ENCODE measurements around the gene C2orf92.

GRCh38 chr2:97660775-97661389 is 8.6 kb upstream of the C2orf92 start:
- no peak for TF ChIP-seq CTCF (IDR thresholded peaks at IDR 0.05)
- TF ChIP-seq CHD4 (IDR thresholded peaks at IDR 0.05; ENCODE audit: borderline replicate concordance): no peak
- no peak for TF ChIP-seq MYC (IDR thresholded peaks at IDR 0.05; ENCODE audit: borderline replicate concordance, low read length)
- no peak for TF ChIP-seq EP300 (IDR thresholded peaks at IDR 0.05)
- no peak for TF ChIP-seq RFX5 (IDR thresholded peaks at IDR 0.05)
- TF ChIP-seq PHF8 (IDR thresholded peaks at IDR 0.05; ENCODE audit: borderline replicate concordance, low read depth): no peak
- TF ChIP-seq RAD21 (conservative IDR thresholded peaks at IDR 0.05 in 1 of 2, IDR thresholded peaks at IDR 0.05 in 1 of 2): no peak
- no peak for TF ChIP-seq POLR2A (IDR thresholded peaks at IDR 0.05; ENCODE audit: low read length)
- no peak for TF ChIP-seq POLR2AphosphoS2 (conservative IDR thresholded peaks at IDR 0.05; ENCODE audit: low read length)
- no peak for TF ChIP-seq FOSL2 (IDR thresholded peaks at IDR 0.05)
- no peak for TF ChIP-seq FOSL2 (CRISPR knock-in tag; IDR thresholded peaks at IDR 0.05)
- no peak for TF ChIP-seq RCOR1 (IDR thresholded peaks at IDR 0.05; ENCODE audit: low read depth, low read length)
- no peak for TF ChIP-seq TFCP2L1 (CRISPR knock-in tag; IDR thresholded peaks at IDR 0.05)
